OCI-LY1 (cell line): ENCODE measurements around the gene PTH2R.

ENCODE experiments used
- H2AFZ ChIP-seq: fragments of 200-600 bp; sonication (generic), shearing (Covaris generic); 2 replicates; pipeline ENCODE4 v1.6.0; 2014; ENCODE audit warnings: antibody characterized with exemption, mild to moderate bottlenecking, low read length
- H3F3A ChIP-seq: fragments of 200-600 bp; sonication (generic), shearing (Covaris generic); 2 replicates; pipeline ENCODE4 v1.6.0; 2014; ENCODE audit warnings: mild to moderate bottlenecking, antibody characterized with exemption, low read length, moderate library complexity; ENCODE audit not compliant: insufficient read depth
- H3K27ac ChIP-seq: fragments of 200-600 bp; sonication (generic); 2 replicates; pipeline ENCODE4 v1.5.1; 2014; ENCODE audit warnings: low read length, mixed run types, mild to moderate bottlenecking, low read depth; ENCODE audit not compliant: poor library complexity, severe bottlenecking
- H3K27me3 ChIP-seq: fragments of 200-600 bp; sonication (generic); 2 replicates; pipeline ENCODE4 v1.6.0; 2014; ENCODE audit warnings: antibody characterized with exemption, mild to moderate bottlenecking, low read length, moderate library complexity; ENCODE audit not compliant: insufficient read depth
- H3K36me3 ChIP-seq: fragments of 200-600 bp; sonication (generic); 2 replicates; pipeline ENCODE4 v1.6.1; 2014; ENCODE audit warnings: mild to moderate bottlenecking, antibody characterized with exemption, low read length, moderate library complexity, mixed read lengths; ENCODE audit not compliant: insufficient read depth
- H3K4me1 ChIP-seq: fragments of 200-600 bp; sonication (generic); 2 replicates; pipeline ENCODE4 v1.5.1; 2014; ENCODE audit warnings: mild to moderate bottlenecking, low read length, moderate library complexity; ENCODE audit not compliant: insufficient read depth, severe bottlenecking
- H3K4me2 ChIP-seq: fragments of 200-600 bp; sonication (generic), shearing (Covaris generic); 2 replicates; pipeline ENCODE4 v1.6.1; 2014; ENCODE audit warnings: low read length
- H3K4me3 ChIP-seq: fragments of 200-600 bp; sonication (generic); 2 replicates; pipeline ENCODE4 v1.5.1; 2014; ENCODE audit warnings: low read length, low read depth, mild to moderate bottlenecking, mixed read lengths; ENCODE audit not compliant: poor library complexity, severe bottlenecking
- H3K79me2 ChIP-seq: fragments of 200-600 bp; shearing (Covaris generic); 2 replicates; pipeline ENCODE4 v1.6.1; 2016; ENCODE audit warnings: mixed run types, low read length, mixed read lengths; ENCODE audit not compliant: insufficient read depth
- H3K9ac ChIP-seq: fragments of 200-600 bp; sonication (generic), shearing (Covaris generic); 2 replicates; pipeline ENCODE4 v1.6.1; 2014; ENCODE audit warnings: mild to moderate bottlenecking, low read length, mixed read lengths
- H3K9me2 ChIP-seq: fragments of 200-600 bp; sonication (generic), shearing (Covaris generic); 2 replicates; pipeline ENCODE4 v1.6.1; 2014; ENCODE audit warnings: low read depth, mild to moderate bottlenecking, low read length, mixed read lengths
- H3K9me3 ChIP-seq: fragments of 200-600 bp; shearing (Covaris generic); 2 replicates; pipeline ENCODE4 v1.6.1; 2014; ENCODE audit warnings: low read length, mixed read lengths
- H4K20me1 ChIP-seq: fragments of 200-600 bp; sonication (generic), shearing (Covaris generic); 2 replicates; pipeline ENCODE4 v1.6.0; 2016; ENCODE audit warnings: mild to moderate bottlenecking, low read length; ENCODE audit not compliant: insufficient read depth
- EZH2 ChIP-seq: fragments of 200-600 bp; sonication (generic), shearing (Covaris generic); IDR thresholded peaks from 2 replicates; pipeline ENCODE4 v1.8.0; 2017; ENCODE audit warnings: borderline replicate concordance, mixed run types, mild to moderate bottlenecking, antibody characterized with exemption, low read length, moderate library complexity, mixed read lengths
- TF ChIP-seq, protein P1 (sequence below): fragments of 200-600 bp; sonication (generic), shearing (Covaris generic); IDR thresholded peaks from 2 replicates; pipeline ENCODE4 v1.5.1; 2017; ENCODE audit warnings: mild to moderate bottlenecking, antibody characterized with exemption, low read length, moderate library complexity, mixed read lengths

The PTH2R gene

DNA sequence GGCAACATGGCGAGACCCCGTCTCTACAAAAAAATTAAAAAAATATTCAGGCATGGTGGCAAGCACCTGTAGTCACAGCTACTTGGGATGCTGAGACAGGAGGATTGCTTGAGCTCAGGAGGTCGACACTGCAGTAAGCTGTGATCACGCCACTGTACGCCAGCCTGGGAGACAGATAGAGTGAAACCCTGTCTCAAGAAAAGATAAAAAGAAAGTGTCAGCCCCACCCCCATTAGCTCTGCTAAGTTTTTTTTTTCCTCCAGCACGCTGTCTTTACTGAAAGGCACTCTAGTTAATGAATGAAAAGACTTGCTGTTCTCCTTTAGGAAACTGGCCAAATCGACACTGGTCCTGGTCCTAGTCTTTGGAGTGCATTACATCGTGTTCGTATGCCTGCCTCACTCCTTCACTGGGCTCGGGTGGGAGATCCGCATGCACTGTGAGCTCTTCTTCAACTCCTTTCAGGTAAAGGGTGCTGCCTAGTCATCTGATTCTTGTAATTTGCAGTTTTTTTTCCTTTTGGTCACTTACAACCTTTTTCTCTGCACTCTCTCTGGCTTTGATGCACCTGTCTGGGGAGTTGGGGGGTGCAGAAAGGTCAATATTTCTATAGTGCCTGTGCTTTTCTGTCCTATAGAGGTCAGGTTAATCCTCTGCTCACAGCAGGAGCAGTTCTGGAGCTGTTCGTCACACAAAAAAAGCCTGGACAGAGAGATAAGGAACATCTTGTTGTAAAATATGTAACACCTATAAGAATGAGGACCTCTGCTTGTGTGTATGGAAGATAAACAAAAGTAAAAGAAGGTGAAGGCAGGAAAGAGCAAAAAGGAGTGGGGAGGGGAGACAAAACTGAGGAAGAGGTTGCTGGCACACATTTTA, 82.3 kb downstream of the PTH2R start:
- Histone ChIP-seq H3K4me1 (no peaks in the 10 kb centered on the region), H3K4me2 (no peak overlapping the region)

DNA sequence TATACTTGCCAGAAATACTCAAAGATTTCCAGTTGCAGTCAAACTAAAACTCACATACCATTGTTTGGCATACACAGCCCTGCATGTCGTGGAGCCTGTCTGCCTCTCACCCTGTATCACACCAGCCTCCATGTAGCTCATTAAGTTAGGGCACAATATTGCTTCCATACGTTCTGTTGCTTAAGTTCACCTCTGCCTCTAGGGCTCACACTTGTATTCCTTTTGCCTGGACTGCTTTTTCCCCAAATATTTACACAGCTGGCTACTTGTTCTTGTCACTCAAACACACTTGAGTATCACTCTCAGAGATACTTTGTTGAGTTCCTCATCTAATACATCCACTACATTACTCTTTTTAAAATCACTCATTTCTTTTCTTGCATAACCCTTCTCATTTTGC, 83.1 kb downstream of the PTH2R start:
- H3K9me2 ChIP-seq, result no peaks in the 10 kb centered on the region
- no peak for TF ChIP-seq EZH2
- TF ChIP-seq, protein P1, sequence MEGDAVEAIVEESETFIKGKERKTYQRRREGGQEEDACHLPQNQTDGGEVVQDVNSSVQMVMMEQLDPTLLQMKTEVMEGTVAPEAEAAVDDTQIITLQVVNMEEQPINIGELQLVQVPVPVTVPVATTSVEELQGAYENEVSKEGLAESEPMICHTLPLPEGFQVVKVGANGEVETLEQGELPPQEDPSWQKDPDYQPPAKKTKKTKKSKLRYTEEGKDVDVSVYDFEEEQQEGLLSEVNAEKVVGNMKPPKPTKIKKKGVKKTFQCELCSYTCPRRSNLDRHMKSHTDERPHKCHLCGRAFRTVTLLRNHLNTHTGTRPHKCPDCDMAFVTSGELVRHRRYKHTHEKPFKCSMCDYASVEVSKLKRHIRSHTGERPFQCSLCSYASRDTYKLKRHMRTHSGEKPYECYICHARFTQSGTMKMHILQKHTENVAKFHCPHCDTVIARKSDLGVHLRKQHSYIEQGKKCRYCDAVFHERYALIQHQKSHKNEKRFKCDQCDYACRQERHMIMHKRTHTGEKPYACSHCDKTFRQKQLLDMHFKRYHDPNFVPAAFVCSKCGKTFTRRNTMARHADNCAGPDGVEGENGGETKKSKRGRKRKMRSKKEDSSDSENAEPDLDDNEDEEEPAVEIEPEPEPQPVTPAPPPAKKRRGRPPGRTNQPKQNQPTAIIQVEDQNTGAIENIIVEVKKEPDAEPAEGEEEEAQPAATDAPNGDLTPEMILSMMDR, result no peak
- H4K20me1 ChIP-seq, result no peaks in the 10 kb centered on the region
- H2AFZ ChIP-seq, result no peak overlapping the region
- H3K4me2 ChIP-seq, result no peak overlapping the region
- H3K27me3 ChIP-seq, result no peaks in the 10 kb centered on the region
- H3F3A ChIP-seq, result no peaks in the 10 kb centered on the region
- H3K4me3 ChIP-seq, result no peak overlapping the region
- no peak overlapping the region for H3K9ac ChIP-seq
- no peak overlapping the region for H3K27ac ChIP-seq
- H3K36me3 ChIP-seq, result no peaks in the 10 kb centered on the region
- H3K79me2 ChIP-seq, result no peaks in the 10 kb centered on the region
- no peaks in the 10 kb centered on the region for H3K9me3 ChIP-seq
- no peaks in the 10 kb centered on the region for H3K4me1 ChIP-seq

More for the DNA sequence above, 82.3 kb downstream of the PTH2R start:
- no peaks in the 10 kb centered on the region for H3F3A ChIP-seq
- H2AFZ ChIP-seq, result no peak overlapping the region
- no peaks in the 10 kb centered on the region for H3K36me3 ChIP-seq
- H3K4me3 ChIP-seq, result no peak overlapping the region
- H3K79me2 ChIP-seq, result no peaks in the 10 kb centered on the region
- H3K9me2 ChIP-seq, result no peaks in the 10 kb centered on the region
- no peaks in the 10 kb centered on the region for H3K27me3 ChIP-seq
- TF ChIP-seq, protein P1, result no peak
- no peak for TF ChIP-seq EZH2
- no peak overlapping the region for H3K9ac ChIP-seq
- H3K27ac ChIP-seq, result no peak overlapping the region
- no peaks in the 10 kb centered on the region for H4K20me1 ChIP-seq
- no peaks in the 10 kb centered on the region for H3K9me3 ChIP-seq

DNA sequence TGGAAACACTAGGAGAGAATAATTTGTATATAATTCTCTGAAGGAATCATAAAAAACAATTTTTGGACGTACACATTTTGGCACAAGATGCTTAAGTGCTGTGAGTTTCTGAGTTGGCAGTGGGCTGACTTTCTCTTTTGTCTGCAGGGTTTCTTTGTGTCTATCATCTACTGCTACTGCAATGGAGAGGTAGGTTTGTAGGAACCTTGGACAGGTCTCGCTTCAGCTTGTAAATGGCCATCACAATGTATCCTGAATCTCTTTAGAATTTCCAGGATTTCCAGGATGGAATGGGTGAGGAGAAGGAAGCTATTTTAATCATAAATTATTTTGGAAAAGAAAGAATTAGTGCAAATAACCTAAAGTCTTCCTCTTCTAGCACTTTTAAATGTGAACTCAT, 83.9 kb downstream of the PTH2R start:
- Histone ChIP-seq H4K20me1 (no peaks in the 10 kb centered on the region), H3K27ac (no peak overlapping the region), H3K27me3 (no peaks in the 10 kb centered on the region), H3K36me3 (no peaks in the 10 kb centered on the region), H3K4me1 (no peaks in the 10 kb centered on the region), H3K9me3 (no peaks in the 10 kb centered on the region), H3F3A (no peaks in the 10 kb centered on the region), H3K4me2 (no peak overlapping the region), H3K79me2 (no peaks in the 10 kb centered on the region), H3K9ac (no peak overlapping the region), H2AFZ (no peak overlapping the region), H3K9me2 (no peaks in the 10 kb centered on the region), H3K4me3 (no peak overlapping the region)
- TF ChIP-seq, protein P1, result no peak
- TF ChIP-seq EZH2, result no peak
